ENCODE data around the gene PDCL3. TPM values are rescaled to one million over a fixed set of nuclear protein-coding genes. Genes with fewer than 3 reads are reported as not detected.

The PDCL3 gene
- total and polyA plus RNA-seq, 11 donors, result 10.3 to 40.2 (median 24.3) TPM

GRCh38 chr2:100613719-100614118 lies 50.9 kb downstream of the PDCL3 start:
- Histone ChIP-seq H3K27me3 (no peaks in the 10 kb centered on the region), H3K27ac (no peak overlapping the region), H3K4me1 (peaks cover 0 to 4% (median 0%) of the 10 kb centered on the region in 12 donors), H3K4me3 (no peak overlapping the region), H3K9me3 (no peaks in the 10 kb centered on the region), H3K36me3 (no peaks in the 10 kb centered on the region)
- DNase-seq, result no peak
- intact Hi-C loops (cut with DNase I), result loop anchor here in 5 of 10 donors (5.0 to 10.0 kb wide), 5 partner anchors 109 to 209 kb away; partner anchors contain the start of gene NPAS2 (in 1 of the 5)
- no peak for ATAC-seq
- WGBS, 4 donors, result 58 to 71% (median 66%) methylated on average over 1 of the region's 1 CpG
- TF ChIP-seq POLR2A (IDR thresholded peaks at IDR 0.05) (no peak), CTCF (IDR thresholded peaks at IDR 0.05) (no peak)

GRCh38 chr2:100614455-100615000 lies 51.7 kb downstream of the PDCL3 start:
- ATAC-seq, result no peak
- peaks cover 0 to 4% (median 0%) of the 10 kb centered on the region in 12 donors for H3K4me1 ChIP-seq
- no peak overlapping the region for H3K27ac ChIP-seq
- intact Hi-C loops (cut with DNase I), result loop anchor here in 5 of 10 donors (5.0 to 10.0 kb wide), 5 partner anchors 108 to 208 kb away; partner anchors contain the start of gene NPAS2 (in 1 of the 5)
- H3K36me3 ChIP-seq, result no peaks in the 10 kb centered on the region
- DNase-seq, result no peak
- no peak overlapping the region for H3K4me3 ChIP-seq
- no peaks in the 10 kb centered on the region for H3K27me3 ChIP-seq
- WGBS, 4 donors, result 87 to 97% (median 93%) methylated on average over 10 to 11 of the region's 11 CpGs
- TF ChIP-seq CTCF (IDR thresholded peaks at IDR 0.05) (no peak), POLR2A (IDR thresholded peaks at IDR 0.05) (no peak)
- H3K9me3 ChIP-seq, result no peaks in the 10 kb centered on the region

GRCh38 chr2:100615471-100615870 lies 52.7 kb downstream of the PDCL3 start:
- peaks cover 0 to 4% (median 0%) of the 10 kb centered on the region in 12 donors for H3K4me1 ChIP-seq
- WGBS, 4 donors, result 43 to 62% (median 50%) methylated on average over 6 of the region's 6 CpGs
- ATAC-seq (peak; percentile 80 to 88 (median 87)), DNase-seq (peak in 3 of 5 donors; percentile 29 to 63 (median 52))
- H3K27ac ChIP-seq, result peak overlapping the region in 3 of 12 donors; percentile 14 to 22 (median 20)
- no peaks in the 10 kb centered on the region for H3K9me3 ChIP-seq
- no peaks in the 10 kb centered on the region for H3K27me3 ChIP-seq
- intact Hi-C loops (cut with DNase I), result loop anchor here in 3 of 10 donors (5.0 to 10.0 kb wide), 4 partner anchors 107 to 199 kb away; no protein-coding TSS in a partner anchor
- TF ChIP-seq POLR2A (IDR thresholded peaks at IDR 0.05), result no peak
- no peak for TF ChIP-seq CTCF (IDR thresholded peaks at IDR 0.05)
- H3K4me3 ChIP-seq, result no peak overlapping the region
- no peaks in the 10 kb centered on the region for H3K36me3 ChIP-seq

- Histone ChIP-seq H3K36me3 (no peaks in the 10 kb centered on the region), H3K4me1 (peaks cover 0 to 4% (median 0%) of the 10 kb centered on the region in 12 donors), H3K27ac (peak overlapping the region in 3 of 12 donors; percentile 14 to 22 (median 20)), H3K4me3 (no peak overlapping the region), H3K9me3 (no peaks in the 10 kb centered on the region), H3K27me3 (no peaks in the 10 kb centered on the region)
- no peak for TF ChIP-seq POLR2A (IDR thresholded peaks at IDR 0.05)
- TF ChIP-seq CTCF (IDR thresholded peaks at IDR 0.05), result no peak
- DNase-seq (peak in 2 of 5 donors; percentile 52 to 62), ATAC-seq (peak; percentile 77 to 81 (median 79))
- WGBS, 4 donors, result 42 to 66% (median 58%) methylated on average over 4 of the region's 4 CpGs
- intact Hi-C loops (cut with DNase I), result loop anchor here in 3 of 10 donors (5.0 to 10.0 kb wide), 4 partner anchors 106 to 199 kb away; no protein-coding TSS in a partner anchor
These were observed 53.1 kb downstream of the PDCL3 start for GRCh38 chr2:100615886-100616285.

All from heart left ventricle (tissue), 16 donors.